Activated T-cell treated with anti-CD3 and anti-CD28 coated beads, Interleukin-2, amount 50 U/mL, for 48 hours (primary cell): ENCODE data around the gene PSME1.

Source experiments
- DNase-seq, 2 experiments: peaks; one replicate each; pipeline ENCODE4 v3.0.0-alpha.2; 2020

PSME1 gene

DNA sequence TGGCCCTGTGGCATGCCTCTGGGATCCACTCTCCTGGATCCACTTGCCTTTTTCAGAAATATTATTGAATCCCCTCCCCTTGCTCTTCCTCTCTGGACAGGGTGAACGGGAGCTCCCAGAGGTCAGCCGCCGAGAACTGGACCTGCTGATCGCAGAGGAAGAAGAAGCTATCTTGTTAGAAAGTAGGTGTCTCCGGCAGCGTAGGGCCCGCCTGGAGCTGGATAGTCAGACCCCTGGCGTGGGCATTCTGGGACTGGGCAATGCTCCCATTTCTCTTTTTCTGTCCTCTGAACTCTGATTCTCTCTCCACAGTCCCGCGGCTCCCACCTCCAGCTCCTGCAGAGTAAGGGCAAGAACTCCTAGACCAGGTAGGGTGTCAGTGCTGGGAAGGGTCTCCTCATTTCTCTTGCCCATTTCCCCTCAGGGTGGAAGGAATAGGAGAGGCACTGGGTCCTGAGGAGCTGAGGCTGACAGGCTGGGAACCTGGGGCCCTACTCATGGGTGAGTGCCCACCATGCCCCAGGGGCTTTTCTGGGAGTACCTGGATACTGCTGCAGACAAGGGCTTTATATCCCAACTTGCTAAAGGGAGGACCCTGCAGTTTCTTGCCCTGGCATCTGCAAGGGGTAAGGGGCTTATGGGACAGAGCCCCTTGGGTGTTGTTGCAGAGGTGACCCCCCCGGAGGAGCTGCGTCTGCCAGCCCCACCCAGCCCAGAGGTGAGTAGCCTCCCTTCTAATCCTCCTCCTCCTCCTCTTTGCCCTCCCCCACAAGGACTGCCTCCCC lies 41.2 kb downstream of the PSME1 start:
- no peak for DNase-seq

- no peak for DNase-seq
Measured at GRCh38 chr14:24177891-24178290, 41.9 kb downstream of the PSME1 start.

DNA sequence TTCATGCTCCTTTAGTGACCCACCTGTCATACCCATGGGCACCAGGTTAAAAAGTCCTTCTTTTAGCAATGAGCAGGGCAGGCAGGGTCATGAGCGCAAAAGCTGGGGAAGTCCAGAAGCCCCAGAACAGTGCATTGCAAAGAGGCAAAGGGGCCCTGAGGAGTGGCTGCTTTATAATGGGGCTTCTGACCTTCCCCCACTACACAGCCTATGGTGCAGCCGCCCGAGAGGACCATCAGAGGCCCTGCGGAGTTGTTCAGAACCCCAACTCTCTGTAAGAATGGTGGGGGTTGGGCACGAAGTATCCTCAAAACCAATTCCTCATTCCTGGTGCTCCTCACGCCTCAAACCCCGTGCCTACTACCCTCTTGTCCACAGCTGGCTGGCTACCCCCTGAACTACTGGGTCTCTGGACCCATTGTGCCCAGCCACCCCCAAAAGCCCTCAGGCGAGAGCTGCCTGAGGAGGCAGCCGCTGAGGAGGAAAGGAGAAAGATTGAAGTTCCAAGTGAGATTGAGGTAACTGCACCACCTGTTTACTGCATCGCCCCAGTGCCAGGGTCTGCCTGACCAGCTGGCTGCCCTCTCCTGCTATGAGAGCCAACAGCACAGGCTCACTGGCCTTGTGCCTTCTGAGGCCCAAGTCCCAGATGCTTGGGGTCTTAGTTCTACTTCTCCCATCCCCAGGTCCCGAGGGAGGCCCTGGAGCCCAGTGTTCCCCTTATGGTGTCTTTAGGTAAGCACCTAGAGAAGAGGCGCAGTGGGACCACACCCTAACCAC lies 42.6 kb downstream of the PSME1 start:
- DNase-seq: no peak

- DNase-seq: no peak
Measured at GRCh38 chr14:24179294-24179960, 43.4 kb downstream of the PSME1 start.

GRCh38 chr14:24179961-24180796 lies 44.2 kb downstream of the PSME1 start:
- DNase-seq: no peak

- no peak for DNase-seq
Measured at GRCh38 chr14:24181371-24182077, 45.5 kb downstream of the PSME1 start.

GRCh38 chr14:24182110-24182882 lies 46.3 kb downstream of the PSME1 start:
- no peak for DNase-seq

DNA sequence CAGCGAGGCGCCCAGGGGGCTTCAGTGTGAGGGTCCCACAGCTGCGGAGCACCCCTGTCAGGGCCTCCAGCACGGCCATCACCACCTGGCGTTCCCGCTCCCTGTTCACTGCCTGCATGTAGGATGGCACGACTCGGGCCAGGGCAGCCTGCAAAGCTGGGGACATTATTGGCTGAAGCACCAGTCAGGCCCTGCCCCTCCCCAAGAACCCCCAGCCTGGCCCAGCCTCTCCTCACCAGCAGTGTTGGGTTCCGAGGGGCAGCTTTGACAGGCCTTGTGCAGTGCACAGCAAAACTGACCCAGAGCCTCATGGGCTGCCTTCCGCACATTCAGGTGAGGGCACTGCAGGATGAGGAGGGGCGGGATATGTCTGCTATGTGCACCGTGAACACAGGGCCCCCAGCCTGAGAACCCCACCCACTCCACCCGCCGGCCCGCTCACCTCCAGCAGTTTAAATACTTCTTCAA lies 47.1 kb downstream of the PSME1 start:
- DNase-seq: no peak

- DNase-seq: no peak
Measured at GRCh38 chr14:24184104-24184970, 48.3 kb downstream of the PSME1 start.

DNA sequence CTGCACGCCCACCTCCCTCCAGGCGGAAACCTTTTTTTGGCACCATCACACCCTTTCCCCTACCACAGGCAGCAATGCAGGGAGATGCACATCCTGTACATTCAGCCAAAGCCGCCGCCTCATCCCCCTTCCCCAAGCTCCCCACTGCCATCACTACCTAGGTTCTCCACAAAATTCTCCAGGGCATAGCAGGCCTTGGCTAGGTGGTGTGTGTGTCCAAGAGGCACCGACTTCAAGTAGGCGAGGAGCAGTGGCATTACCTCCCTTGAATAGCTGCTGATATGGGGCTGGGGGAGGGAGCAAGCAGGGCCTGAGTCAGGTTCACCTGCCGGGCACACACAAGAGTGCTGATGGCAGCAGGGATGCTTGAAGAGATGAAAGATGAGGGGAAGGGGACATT lies 49.0 kb downstream of the PSME1 start:
- DNase-seq: no peak

DNA sequence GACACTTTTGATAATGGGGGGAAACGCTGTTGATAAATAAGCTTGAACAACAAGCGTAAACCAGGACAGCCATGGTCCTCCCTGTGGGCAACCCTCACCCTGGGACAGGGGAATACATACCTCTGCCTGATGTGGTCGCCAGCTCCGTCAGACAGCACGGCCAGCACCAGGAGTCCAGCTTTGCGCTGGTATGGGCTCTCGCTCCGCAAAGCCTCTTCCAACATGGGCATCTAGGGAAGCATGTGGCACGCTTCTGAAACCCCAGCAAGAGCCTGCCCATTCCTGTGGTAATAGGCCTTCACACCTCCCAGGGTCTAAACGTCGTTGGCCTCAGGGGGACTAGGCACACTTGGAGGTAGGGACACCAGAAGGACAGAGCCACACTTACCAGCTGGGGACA lies 49.7 kb downstream of the PSME1 start:
- no peak for DNase-seq

- no peak for DNase-seq
Measured at GRCh38 chr14:24186831-24187538, 51.0 kb downstream of the PSME1 start.

DNA sequence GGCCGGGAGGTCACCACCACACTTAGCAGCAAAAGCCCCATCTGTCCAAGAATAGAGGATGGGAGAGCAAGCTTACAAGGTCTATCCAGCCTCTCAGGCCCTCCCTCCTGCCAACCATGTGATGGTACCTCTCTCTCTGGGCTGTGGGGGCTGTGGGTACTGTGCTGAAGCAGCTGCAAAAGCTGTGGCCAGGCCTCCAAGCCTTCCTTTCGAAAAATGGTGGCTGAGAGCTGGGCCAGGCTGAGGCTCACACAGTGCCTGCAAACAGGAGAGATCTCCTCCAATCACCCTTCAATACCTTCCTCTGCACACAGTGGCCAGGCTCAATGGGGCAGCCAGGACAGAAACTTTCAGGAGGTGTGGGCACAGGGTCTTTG lies 51.5 kb downstream of the PSME1 start:
- no peak for DNase-seq
